K562 treated with DMSO at 1 percent for 24 hours (cell line): Measurements from ENCODE around the gene CLEC18B. TPM values are rescaled to one million over a fixed set of nuclear protein-coding genes. Genes with fewer than 3 reads are reported as not detected.

Experiments used
- total RNA-seq: library from RNA; unstranded; fragments of 300-600 nt; gene quantifications from 2 replicates; pipeline ENCODE4 v1.2.3, GENCODE V29; 2022; ENCODE audit warnings: low read depth; ENCODE audit not compliant: insufficient read depth

The CLEC18B gene
- total RNA-seq = 3.8 and 8.9 TPM in 2 replicates

DNA sequence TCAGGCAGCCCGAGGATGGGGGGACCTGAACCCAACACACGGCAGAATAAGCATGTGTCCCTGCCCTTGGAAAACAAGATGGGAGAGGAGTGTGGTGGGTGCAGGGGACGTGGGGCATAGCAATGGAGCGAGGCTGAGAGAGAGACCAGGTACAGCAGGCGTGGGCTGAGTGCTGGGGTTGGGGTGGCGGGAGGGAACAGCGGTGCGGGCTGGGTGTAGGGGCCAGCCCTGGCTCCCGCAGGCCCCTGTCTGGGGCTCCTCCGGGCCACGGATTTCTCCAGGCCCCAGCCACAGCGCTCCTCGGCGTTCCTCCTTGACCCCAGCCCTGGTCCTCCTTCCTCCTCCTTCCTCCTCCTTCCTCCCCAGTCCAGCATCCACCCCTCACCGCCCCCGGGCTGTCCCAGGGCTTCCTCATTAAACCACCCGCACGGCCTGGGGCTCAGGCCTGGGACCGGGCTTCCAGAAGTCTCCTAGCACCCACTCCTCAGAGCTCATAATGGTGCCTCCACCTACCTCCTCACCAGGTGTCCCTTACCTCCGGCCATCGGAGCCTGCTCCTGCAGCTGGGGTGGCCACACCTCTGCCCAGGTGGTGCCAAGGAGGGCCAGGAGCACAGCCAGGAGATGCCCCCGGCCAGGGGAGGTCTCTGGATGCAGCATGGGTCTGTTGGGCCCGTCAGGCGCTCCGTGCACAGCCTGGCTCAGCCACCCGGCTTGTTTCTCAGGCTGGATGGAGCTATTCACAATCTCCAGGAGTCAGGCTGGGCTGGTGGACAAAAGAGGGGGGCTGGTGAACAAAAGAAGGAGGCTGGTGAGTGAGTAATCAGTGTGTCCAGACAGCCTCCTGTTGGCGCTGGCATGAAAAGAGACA lies at the start of gene CLEC18B:
Gene CLEC18B, minus strand, starts transcription at position 867 of the 870 bp plus-strand sequence. Its CDS starts 208 bp downstream, at position 659.

Other genes with a start within 250 kb of the CLEC18B start
- gene PSMD7, start 124.7 kb downstream of the CLEC18B start, total RNA-seq = 120 and 125 TPM in 2 replicates
- 0.50 and 0.96 TPM in 2 replicates for gene NPIPB15, start 45.2 kb downstream of the CLEC18B start, total RNA-seq
- gene GLG1, start 185.6 kb upstream of the CLEC18B start, total RNA-seq = 26.6 and 29.2 TPM in 2 replicates
- 43.4 and 47.4 TPM in 2 replicates for gene RFWD3, start 245.4 kb upstream of the CLEC18B start, total RNA-seq